NK-92 treated with Interleukin-12 subunit alpha and Interleukin-12 subunit beta, amount 100 ng/mL, for 24 hours (cell line): Measurements from ENCODE around the gene KANSL2.
"Not testable (repeated sequence)": the region's sequence is repeated elsewhere in the genome, so short reads cannot be mapped to it uniquely, and the experiment has no call there.

Experiments
- DNase-seq: peaks from one replicate; lab custom pipeline; 2025; lab: John Stamatoyannopoulos, UW

KANSL2 gene, protein sequence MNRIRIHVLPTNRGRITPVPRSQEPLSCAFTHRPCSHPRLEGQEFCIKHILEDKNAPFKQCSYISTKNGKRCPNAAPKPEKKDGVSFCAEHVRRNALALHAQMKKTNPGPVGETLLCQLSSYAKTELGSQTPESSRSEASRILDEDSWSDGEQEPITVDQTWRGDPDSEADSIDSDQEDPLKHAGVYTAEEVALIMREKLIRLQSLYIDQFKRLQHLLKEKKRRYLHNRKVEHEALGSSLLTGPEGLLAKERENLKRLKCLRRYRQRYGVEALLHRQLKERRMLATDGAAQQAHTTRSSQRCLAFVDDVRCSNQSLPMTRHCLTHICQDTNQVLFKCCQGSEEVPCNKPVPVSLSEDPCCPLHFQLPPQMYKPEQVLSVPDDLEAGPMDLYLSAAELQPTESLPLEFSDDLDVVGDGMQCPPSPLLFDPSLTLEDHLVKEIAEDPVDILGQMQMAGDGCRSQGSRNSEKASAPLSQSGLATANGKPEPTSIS

DNA sequence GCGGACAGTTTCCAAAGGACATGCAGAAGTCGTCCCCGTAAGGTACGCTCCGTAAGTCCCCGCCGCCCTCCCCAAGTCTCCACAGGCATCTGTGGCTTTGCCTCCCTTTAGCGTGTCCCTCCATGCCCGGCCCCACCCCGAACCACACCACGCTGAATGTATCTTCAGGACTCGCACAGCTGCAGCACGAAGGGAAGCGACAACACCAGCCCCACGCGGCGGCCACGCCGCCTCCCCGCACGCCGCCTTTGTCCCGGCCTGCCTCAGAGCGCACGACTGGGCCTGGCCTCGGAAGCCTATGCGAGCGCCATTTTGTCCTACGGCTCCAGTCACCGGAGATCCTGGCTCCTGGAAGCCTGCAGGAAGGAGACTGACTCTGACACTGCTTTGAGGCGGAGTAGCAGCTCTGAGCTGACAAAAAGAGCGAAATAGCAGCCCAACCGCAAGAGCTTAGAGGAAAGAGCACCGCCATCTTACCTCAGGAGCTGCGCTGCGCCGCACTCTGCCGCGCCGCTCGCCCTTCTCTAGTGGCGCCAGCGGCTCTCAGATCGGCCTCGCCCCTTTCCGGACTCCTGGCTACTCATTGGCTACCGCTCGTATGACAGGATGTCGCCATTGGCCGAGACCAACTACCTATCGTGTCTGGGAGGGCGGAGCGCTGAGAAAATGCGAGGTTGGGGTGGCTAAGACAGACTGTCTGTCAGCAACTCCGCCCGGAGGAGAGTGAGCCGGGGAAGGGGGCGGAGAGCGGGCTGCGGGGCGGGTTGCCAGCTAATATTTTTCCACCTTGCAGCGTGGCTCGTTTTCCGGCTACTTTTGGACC is at the start of gene KANSL2:
Gene KANSL2, minus strand, starts transcription at position 529 of the 823 bp plus-strand sequence. CDS start 606 bp downstream, outside the sequence.
- peak; percentile 96 for DNase-seq

DNA sequence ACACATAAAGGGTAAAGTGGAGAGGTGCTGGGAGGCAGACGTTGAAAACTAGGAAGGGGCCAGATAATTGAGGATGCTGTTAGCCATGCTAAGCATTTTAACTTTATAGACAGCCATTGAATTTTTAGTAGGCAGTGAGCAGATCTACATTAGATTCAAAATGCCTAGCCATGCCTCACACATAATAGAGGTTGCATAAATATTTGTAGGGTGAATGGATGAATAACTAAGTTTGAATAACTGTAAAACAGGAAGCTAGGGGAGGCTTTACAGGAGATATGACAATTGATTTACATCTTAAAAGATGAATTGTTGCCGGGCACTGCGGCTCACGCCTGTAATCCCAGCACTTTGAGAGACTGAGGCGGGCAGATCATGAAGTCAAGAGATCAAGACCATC is 46.8 kb upstream of the KANSL2 start:
- DNase-seq: no peak

DNA sequence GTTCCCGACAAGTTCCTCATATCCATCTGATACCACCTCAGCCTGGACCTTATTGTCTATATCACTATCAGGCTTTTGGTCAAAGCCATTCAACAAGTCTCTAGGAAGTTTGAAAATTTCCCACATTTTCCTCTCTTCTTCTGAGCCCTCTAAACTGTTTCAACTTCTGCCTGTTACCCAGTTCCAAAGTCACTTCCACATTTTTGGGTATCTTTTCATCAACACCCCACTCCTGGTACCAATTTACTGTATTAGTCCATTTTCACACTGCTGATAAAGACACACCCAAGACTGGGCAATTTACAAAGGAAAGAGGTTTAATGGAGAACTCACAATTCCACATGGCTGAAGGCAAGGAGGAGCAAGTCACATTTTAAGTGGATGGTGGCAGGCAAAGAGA is 38.7 kb upstream of the KANSL2 start:
- DNase-seq: not testable (repeated sequence)

DNA sequence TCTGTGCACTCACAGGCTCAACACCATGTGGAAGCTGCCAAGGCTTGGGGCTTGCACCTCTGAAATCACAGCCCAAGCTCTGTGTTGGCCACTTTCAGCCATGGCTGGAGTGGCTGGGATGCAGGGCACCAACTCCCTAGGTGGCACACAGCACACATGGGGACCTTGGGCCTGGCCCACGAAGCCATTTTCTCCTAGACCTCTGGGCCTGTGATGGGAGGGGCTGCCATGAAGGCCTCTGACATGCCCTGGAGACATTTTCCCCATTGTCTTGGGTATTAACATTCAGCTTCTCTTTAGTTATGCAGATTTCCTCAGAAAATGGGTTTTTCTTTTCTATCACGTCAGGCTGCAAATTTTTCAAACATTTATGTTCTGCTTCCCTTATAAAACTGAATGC is 38.1 kb upstream of the KANSL2 start:
- not testable (repeated sequence) for DNase-seq

DNA sequence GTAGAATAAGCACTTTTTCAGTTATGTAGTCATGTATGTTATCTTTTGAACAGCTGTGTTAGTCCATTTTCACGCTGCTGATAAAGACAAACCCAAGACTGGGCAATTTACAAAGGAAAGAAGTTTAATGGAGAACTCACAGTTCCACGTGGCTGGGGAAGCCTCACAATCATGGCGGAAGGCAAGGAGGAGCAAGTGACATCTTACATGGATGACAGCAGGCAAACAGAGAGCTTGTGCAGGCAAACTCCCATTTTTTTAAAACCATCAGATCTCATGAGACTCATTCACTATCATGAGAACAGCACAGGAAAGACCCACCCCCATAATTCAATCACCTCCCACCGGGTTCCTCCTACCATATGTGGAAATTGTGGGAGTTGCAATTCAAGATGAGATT is 37.0 kb upstream of the KANSL2 start:
- DNase-seq: not testable (repeated sequence)

DNA sequence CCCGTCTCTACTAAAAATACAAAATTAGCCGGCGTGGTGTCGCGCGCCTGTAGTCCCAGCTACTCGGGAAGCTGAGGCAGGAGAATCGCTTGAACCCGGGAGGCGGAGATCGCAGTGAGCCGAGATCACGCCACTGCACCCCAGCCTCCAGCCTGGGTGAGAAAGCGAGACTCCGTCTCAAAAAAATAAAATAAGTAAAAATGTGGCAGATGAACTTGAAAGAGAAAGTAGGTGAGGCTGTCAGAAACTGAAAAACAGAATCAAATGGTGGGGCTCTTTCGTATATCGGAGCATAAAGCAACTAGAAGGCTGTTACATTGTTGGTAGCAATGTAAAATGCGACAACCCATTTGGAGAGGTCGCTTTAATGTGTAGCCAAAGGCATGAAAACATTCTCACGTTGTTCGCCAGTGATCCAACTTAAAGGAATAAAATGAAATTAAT is 35.2 kb upstream of the KANSL2 start:
- no peak for DNase-seq

DNA sequence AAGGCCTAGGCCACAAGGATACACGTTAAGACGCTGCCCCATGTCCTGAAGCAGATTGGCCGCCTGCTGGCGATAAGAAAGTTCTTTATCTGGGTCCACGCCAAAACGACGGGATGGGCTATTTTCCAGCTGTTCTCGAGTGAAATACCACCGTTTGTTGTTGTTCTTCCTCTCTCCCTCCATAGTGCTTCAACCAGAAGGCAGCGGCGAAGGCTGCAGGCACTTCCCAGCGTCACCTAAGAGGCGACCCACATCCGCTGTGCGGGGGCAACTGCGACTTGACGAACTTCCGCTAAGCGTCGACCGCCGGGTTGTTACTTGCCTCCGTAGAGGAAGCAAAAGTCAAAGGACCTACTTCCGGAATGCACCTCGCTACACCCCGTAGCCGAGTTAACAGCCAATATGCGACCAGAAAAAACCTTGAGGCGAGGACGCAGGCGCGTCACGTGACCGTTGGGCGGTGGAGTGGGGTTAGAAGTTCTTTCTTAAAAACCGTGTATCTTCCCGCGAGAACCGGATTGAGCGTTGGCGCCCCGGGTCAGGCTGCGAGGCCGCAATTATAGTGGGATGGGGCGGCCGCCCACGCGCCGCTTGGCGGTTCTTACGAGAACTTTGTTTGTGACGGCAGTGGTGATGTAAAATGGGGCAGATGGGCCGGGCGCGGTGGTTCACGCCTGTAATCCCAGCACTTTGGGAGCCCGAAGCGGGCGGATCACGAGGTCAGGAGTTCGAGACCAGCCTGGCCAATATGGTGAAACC is 34.6 kb upstream of the KANSL2 start, which contains the start of gene CCNT1:
Gene CCNT1, minus strand, starts transcription at position 215 of the 759 bp plus-strand sequence. Its CDS starts 32 bp downstream, at position 183.
- DNase-seq: peak; percentile 95

DNA sequence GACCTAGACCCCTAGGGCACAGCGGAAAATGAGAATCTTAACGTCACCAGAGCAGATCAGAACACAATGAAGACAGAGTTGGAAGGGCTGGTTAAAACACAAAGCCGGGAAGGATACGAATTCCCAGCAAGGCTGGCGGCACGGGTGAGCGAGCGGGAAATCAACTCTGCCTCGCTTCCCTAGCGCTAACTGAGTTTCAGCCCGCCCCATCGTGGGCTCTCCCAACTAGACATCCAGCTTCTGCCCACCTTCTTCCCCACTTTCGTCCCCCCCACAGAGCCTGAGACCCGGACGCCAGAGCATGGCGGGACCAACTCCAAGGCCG is 34.1 kb upstream of the KANSL2 start:
- no peak for DNase-seq

DNA sequence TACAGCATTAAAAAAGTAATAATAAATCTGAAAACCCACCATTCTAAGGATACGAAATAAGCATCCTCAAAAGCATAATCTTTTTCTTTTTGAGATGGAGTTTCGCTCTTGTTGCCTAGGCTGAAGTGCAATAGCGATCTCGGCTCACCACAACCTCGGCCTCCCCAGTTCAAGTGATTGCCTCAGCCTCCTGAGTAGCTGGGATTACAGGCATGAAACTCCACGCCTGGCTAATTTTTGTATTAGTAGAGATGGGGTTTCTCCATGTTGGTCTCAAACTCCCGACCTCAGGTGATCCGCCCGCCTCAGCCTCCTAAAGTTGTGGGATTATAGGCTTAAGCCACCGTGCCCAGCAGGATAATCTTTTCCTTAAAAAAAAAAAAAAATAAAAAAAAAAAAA is 30.2 kb upstream of the KANSL2 start:
- DNase-seq: no peak

DNA sequence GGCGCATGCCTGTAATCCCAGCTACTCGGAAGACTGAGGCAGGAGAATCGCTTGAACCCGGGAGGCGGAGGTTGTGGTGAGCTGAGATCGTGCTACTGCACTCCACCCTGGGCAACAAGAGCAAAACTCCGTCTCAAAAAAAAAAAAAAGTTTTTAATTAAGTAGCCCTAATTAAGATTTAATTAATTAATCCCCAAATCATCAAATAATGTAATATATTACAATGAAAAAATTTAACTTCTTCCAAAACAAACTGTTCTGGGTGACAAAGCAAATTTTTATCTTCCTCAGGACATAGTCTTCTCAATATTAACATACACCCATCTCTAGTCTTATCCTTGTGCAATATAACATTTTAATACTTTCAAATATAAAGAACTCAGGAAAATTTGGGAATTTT is 16.8 kb upstream of the KANSL2 start:
- DNase-seq: not testable (repeated sequence)

DNA sequence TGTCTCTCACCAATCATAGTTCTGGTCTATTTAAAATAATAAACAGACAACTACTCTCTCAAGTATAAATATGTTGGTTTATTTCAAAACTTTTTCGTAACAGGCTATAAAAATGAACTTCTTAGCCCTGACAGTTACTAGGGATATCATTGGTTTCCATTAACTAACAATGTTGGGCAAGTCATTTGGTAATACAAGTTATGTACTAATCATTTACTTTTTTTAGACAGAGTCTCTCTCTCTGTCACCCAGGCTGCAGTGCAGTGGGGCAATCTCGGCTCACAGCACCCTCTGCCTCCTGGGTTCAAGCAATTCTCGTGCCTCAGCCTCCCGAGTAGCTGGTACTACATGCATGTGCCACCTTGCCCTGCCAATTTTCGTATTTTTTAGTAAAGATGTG is 14.6 kb upstream of the KANSL2 start:
- DNase-seq: no peak

DNA sequence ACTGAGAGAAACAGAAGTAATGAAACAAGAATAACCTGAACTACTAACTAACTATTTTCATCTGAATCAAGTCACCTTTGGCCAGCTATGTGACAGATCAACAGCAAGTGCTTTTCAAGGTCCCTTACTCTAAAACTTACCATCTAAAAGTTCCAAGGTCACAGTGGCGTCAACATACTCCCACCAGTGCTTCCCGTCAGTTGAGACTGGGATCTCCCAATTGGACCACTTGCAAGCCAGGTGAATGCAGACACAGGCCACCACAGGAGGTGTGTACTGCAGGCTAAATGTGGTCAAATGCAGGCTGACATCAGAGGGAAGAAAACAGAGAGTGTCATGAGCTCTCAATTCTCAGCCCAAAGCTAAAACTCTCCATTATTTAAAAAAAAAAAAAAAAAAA is 13.8 kb upstream of the KANSL2 start:
- no peak for DNase-seq

DNA sequence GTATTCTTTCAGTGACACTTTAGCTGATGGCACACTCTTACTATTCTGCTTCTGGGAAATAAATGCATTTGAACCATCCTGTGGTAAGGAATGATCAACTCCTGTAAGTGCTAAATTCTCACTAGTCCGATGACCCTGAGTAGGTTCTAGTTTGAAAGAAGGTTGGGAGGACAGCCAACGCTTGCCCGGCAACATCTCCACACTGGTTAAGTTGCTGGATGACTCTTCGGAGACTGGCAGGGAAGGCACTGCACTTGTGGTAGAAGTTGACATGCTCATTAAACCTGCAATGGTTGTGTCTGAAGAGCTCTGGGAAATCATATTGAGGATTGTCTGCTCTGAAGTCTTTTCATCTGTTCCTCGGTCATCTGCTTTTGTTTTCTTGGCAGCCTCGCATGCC is 12.0 kb upstream of the KANSL2 start:
- DNase-seq: no peak

DNA sequence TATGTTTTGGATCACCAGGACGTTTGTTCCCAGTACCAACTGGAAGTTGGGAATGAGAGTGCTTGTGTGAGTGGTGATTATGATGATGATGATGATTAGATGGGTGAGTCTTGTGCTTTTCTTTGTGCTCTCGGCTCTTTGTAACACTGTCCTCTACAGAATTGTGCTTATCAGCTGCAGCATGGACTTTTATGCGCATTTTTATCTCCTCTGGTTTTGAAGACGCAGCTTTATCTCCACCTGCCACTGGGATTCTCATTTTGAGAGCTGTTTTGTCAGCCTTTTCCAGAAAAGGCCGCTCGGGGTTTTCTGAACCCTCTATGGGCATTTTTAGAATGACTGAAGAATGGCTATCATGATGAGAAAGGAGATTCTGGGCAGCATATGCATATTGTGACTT is 11.5 kb upstream of the KANSL2 start:
- no peak for DNase-seq

DNA sequence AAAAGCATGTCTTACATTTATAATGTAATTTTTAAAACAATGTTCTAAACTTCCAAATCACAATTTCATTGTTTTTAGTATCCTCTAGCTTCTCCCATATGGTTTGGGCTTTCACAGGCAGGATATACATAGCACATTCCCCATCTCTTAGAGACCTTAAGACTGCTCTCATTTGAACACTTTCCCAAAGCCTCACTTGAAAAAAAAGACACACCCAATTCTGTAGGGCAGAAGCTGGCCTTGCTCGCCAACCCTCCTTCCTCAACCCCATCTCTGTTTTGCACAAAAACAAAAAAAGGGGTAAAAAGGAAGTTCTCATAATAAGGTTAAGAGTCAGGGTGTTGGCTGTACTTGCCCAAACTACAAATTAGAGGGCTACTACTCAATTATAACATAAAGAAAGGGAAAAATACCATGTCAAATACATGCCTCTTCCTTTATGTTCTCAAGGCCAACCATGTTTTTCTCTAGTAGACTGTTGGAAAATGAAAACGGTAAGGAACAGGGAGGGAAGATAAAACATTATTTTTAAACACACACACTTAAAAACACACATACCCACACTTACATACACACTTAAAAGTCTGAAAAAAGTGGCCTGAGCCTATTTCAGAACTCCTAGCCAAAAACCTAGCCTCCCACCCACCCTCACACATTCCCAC is 9.9 kb upstream of the KANSL2 start:
- DNase-seq: no peak

DNA sequence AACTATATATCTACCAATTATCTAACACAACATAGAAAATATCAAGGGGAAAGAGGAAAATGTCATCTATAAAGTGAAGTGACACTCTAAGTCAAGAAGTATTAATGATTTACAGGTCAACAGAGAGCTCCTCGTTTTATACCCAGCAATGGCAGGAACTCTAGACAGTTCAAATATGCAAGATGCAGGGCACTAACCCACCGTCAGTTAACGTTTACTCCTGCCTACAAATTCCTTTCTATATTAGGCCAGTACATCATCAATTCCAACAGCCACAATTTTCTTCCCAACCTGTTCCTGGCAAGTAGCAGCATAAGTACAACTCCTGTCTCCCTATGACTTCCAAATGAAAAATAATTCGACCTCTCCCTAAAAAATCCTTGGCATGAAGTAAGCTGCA is 9.0 kb upstream of the KANSL2 start:
- no peak for DNase-seq

DNA sequence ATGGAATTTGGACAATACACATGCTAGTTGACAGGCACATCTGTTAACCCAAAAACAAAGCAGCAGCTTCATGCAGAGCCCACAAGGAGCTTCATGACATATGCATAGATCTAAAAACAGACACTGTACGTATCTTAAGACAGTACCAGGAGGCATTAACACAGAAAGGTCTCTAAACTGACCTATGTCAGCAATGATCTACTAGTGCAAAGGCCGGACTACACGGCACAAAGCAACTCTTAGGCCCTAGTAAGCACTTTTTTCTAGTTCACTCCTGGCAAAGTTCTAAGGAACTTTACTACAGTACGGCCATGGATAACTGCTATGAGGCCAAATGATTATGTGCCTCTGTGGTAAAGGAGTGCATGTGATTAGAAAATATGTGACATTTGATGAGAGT is 8.4 kb upstream of the KANSL2 start:
- no peak for DNase-seq

DNA sequence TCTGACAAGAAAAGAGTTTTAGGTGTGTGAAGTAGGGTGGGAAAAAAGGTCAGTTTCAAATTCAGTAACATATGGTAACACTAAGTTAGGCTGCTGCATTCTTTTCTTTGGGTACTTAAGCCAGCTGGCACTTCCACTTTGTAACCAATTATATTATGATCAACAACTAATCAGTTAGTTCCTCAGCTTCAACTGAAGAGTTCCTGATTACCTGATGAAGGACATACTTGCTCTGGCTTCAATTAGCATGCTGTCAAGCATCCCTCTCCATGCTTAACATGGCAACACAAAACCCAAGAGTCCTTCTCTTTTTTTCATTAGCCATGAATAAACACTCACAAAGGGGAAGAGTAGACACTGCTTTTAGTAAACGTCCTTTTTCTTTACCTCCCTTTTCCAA is 6.8 kb upstream of the KANSL2 start:
- DNase-seq: no peak

DNA sequence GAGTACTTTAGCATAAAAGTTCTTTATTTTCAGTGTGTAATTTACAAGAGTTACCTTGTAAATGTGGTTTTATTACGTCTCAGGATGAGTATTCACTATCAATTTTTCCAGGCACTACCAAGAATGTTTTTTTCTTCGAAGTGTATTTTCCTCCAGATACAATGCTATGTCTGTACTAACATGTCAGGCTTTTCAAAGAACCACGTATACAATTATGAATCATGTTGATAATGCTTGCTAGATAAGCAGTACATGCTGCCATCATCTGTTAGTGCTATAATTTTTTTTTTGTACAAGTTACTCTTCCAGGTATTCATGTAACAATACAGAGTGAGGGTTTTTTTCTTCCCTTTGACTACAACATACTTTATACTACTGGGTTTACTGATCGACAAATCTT is 5.6 kb upstream of the KANSL2 start:
- DNase-seq: no peak

DNA sequence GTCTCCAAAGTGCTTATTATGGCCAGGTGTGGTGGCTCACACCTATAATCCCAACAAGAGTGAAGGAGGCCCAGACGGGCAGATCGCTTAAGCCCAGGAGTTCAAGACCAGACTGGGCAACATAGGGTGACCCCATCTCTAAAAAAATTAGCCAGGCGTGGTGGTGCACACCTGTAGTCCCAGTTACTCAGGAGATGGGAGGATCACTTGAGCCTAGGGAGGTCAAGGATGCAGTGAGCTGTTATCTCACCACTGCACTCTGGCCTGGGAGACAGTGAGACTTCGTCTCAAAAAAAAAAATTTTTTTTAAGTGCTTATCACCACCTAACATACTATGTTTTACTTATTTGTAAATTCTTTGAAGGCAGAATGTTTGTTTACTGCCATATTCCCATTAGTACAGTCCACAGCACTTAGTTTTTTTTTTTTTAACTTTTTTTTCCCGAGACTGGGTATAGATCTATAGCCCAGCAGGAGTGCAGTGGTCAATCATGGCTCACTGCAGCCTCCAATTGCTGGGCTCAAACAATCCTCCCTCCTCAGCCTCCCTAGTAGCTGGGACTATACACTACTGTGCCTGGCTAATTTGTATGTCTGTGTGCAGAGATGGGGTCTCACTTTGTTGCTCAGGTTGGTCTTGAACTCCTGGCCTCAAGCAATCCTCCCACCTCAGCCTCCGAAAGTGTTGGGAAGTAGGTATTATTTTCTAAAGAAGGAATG is 4.7 kb upstream of the KANSL2 start:
- DNase-seq: no peak

DNA sequence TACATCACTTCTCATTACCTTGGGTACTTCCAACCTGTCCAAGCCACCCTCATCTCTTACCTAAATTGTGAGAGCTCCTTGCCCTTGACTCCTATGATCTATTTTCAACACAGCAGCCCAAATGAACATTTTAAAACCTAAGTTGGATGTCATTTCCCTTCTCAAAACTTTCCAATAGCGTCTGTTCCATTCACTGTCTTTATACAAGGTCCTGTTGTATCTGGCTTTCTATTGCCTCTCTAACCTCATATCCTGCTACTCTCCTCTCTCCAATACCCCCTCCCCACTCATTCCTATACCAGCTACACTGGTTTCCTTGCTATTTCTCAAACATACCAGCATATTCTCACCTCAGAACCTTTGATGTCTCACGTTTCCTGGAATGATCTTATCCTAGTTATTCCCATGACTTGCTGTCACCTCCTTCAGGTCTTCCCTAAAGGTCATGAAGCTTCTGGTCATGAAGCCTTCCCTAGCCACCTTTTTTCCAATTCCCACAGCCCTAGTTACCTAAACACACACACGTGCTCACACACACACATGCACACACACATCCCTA is 4.1 kb upstream of the KANSL2 start:
- no peak for DNase-seq
